Stomach (tissue), 9 donors: ENCODE results near the gene GRHL3. TPM values are rescaled to one million over a fixed set of nuclear protein-coding genes. Genes with fewer than 3 reads are reported as not detected.

Experiments
- DNase-seq, 2 donors: peaks; one replicate each; pipeline versions ENCODE4 v3.0.0 to v3.0.0-alpha.2; 2013 to 2019
- H3K27ac ChIP-seq, 5 donors: fragments of 200-600 bp in 4 of 5; sonication (generic) in 4 of 5; one replicate each; pipeline ENCODE4 v1.5.1; 2013 to 2019; ENCODE audit warnings: mild to moderate bottlenecking in 1 of 5, moderate library complexity in 1 of 5
- H3K27me3 ChIP-seq, 3 donors: fragments of 200-600 bp; sonication (generic); one replicate each; pipeline ENCODE4 v1.5.1; 2017 to 2019; ENCODE audit warnings: mixed run types in 1 of 3
- H3K36me3 ChIP-seq, 4 donors: fragments of 200-600 bp; sonication (generic); 1 replicate in 3 of 4; 2 replicates in 1 of 4; pipeline ENCODE4 v1.5.1; 2016 to 2019
- H3K4me1 ChIP-seq, 4 donors: fragments of 200-600 bp; sonication (generic); one replicate each; pipeline ENCODE4 v1.5.1; 2016 to 2019
- H3K4me3 ChIP-seq, 4 donors: fragments of 200-600 bp; sonication (generic) in 3 of 4; one replicate each; pipeline ENCODE4 v1.5.1; 2016 to 2019; ENCODE audit warnings: mild to moderate bottlenecking in 1 of 4
- H3K9me3 ChIP-seq, 4 donors: fragments of 200-600 bp; sonication (generic); one replicate each; pipeline ENCODE4 v1.5.1; 2016 to 2019
- EP300 ChIP-seq: sonication (generic); formaldehyde crosslinking; IDR thresholded peaks from one replicate; pipeline ENCODE4 v1.6.1; 2017; ENCODE audit warnings: antibody characterized with exemption
- POLR2A ChIP-seq, 4 donors: fragments of 450-650 bp; IDR thresholded peaks; one replicate each; pipeline ENCODE4 v1.6.1; 2016; ENCODE audit warnings: antibody characterized with exemption in 4 of 4, control low read depth in 2 of 4, mild to moderate bottlenecking in 1 of 4, moderate library complexity in 1 of 4
- POLR2AphosphoS5 ChIP-seq, 3 donors: sonication (generic); formaldehyde crosslinking; IDR thresholded peaks; one replicate each; pipeline ENCODE4 v1.6.1; 2016; ENCODE audit warnings: antibody characterized with exemption in 3 of 3
- WGBS, 5 donors: extraction: QIAGEN DNeasy Blood & Tissue Kit in 3 of 5; methylation state at CpG; one replicate each; pipeline versions ENCODE4 v1.1.5 to v1.1.7; 2013 to 2018; 5-methylcytosine and 5-hydroxymethylcytosine counted together
- intact Hi-C: fragments of 100-400 bp; cut with DNase I; formaldehyde crosslinking; loops from one replicate; pipeline ENCODE4 v1.15.1; 2023; ENCODE audit warnings: low total_unique reads
- polyA plus RNA-seq, 3 donors: library from polyadenylated mRNA; stranded (reverse); fragments of 200-250 nt; gene quantifications; one replicate each; pipeline ENCODE4 v1.2.3, GENCODE V29; 2013
- total RNA-seq, 5 donors: library from RNA; depleted of rRNA; stranded (reverse); fragments of >200 nt; gene quantifications; one replicate each; pipeline versions ENCODE4 v1.1.0 to v1.2.3, GENCODE V29; 2014 to 2016
- TF ChIP-seq, protein P1 (sequence below), 7 experiments: fragments of 450-650 bp in 4 of 7; fragments of 200-600 bp in 3 of 7; sonication (generic) in 3 of 7; IDR thresholded peaks; one replicate each; pipeline ENCODE4 v1.5.1; 2016 to 2019; ENCODE audit warnings: antibody characterized with exemption in 7 of 7, control low read depth in 2 of 7, mild to moderate bottlenecking in 1 of 7
- donor health status: healthy with polysubstance abuse.
- donor health status: Bipolar disorder and iron deficiency.
- donor health status: healthy.

GRHL3 gene
- total and polyA plus RNA-seq, 8 donors = 0.19 to 13.9 (median 0.67) TPM; not detected in 4

DNA sequence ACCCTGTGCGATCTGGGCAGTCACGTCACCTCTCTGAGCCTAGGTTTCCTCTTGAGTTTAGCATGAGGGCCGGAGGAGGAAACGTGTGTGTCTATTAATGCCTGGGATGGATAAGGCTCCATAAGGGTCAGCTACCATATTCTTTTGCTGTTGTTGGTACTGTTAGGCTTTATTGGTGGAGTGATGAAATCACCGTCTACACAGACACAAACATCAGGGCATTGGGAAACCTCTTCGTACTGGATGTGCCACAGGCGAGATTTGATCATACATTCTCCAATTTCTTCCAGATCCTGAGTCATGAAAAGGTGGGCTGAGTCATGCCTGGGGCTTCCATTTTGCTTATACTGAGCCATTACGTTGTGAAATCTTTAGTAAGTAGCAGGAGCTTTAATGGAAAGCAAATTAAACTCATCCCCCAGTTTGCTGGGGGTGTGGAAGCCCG lies 24.9 kb upstream of the GRHL3 start:
- peak overlapping the region in 4 of 5 donors; percentile 61 to 82 (median 72) for H3K27ac ChIP-seq
- 69 to 77% (median 72%) methylated on average over 9 of the region's 9 CpGs for WGBS, 5 donors
- peak in 1 of 2 donors; percentile 43 for DNase-seq
- H3K4me3 ChIP-seq = no peak overlapping the region
- intact Hi-C loops = no loop called here
- no peaks in the 10 kb centered on the region for H3K36me3 ChIP-seq
- no peaks in the 10 kb centered on the region for H3K27me3 ChIP-seq
- TF ChIP-seq EP300 (no peak), POLR2AphosphoS5 (IDR thresholded peaks at IDR 0.05) (peak; percentile 48 to 75 (median 70))
- H3K4me1 ChIP-seq = peaks cover 0 to 17% (median 7%) of the 10 kb centered on the region in 4 donors
- no peaks in the 10 kb centered on the region for H3K9me3 ChIP-seq

DNA sequence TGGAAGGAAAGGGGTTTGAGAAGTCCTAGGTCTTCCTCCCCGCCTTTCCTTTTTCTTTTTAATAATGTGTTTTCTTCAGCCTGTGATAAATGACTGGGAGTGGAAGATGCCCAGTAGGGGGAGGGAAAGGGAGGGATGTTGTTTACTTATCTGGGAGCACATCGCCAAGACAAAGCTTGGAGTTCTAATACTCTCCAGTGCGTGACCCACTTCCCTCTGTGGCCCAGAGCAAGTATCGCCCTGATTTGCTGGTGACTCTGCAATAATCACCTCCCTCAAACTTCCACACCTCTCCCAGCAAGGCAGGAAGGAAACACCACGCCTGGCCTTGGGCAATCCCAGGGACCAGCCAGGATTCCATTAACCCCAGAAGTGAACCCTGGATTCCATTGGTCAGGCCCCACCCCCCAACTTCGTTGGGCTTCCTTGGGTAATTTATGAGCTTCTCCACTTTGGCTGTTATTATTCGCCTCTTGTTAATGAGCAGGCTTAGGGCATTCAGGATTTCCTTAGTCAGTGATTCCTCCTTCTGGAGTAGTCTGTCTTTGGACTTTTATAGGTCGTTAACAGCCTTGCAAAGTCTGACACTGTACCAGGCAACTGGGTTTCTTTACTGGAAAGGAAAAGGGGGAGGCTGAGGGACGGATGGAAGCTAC lies 24.3 kb upstream of the GRHL3 start:
- peak overlapping the region in 4 of 5 donors; percentile 61 to 82 (median 72) for H3K27ac ChIP-seq
- peaks cover 0 to 15% (median 7%) of the 10 kb centered on the region in 4 donors for H3K4me1 ChIP-seq
- peak; percentile 40 to 63 for DNase-seq
- H3K36me3 ChIP-seq = no peaks in the 10 kb centered on the region
- no peaks in the 10 kb centered on the region for H3K27me3 ChIP-seq
- intact Hi-C loops = no loop called here
- no peaks in the 10 kb centered on the region for H3K9me3 ChIP-seq
- 32 to 44% (median 41%) methylated on average over 9 of the region's 9 CpGs for WGBS, 5 donors
- TF ChIP-seq, protein P1, sequence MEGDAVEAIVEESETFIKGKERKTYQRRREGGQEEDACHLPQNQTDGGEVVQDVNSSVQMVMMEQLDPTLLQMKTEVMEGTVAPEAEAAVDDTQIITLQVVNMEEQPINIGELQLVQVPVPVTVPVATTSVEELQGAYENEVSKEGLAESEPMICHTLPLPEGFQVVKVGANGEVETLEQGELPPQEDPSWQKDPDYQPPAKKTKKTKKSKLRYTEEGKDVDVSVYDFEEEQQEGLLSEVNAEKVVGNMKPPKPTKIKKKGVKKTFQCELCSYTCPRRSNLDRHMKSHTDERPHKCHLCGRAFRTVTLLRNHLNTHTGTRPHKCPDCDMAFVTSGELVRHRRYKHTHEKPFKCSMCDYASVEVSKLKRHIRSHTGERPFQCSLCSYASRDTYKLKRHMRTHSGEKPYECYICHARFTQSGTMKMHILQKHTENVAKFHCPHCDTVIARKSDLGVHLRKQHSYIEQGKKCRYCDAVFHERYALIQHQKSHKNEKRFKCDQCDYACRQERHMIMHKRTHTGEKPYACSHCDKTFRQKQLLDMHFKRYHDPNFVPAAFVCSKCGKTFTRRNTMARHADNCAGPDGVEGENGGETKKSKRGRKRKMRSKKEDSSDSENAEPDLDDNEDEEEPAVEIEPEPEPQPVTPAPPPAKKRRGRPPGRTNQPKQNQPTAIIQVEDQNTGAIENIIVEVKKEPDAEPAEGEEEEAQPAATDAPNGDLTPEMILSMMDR (IDR thresholded peaks at IDR 0.05) = no peak
- peak; percentile 14 to 70 (median 62) for TF ChIP-seq POLR2AphosphoS5 (IDR thresholded peaks at IDR 0.05)
- no peak overlapping the region for H3K4me3 ChIP-seq

DNA sequence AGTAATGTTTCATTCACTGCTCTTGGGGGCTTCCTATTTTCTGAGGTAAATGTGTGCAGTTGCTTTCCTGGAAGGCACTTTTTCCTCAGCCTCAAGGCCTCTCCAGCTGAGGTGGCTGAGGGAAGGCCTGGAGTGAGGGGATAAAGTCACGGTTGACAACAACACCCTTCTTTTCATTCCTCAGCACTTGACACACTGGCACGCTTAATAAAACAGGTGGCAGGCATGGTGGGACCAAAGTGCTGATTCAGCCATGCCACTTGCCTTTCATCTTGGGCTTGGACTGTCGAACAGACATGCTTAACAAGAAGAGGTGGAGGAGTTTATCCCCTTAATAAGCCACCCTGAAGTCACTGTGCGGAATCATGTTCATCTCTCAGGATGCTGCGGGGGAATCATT lies 23.6 kb upstream of the GRHL3 start:
- peak overlapping the region in 4 of 5 donors; percentile 61 to 82 (median 72) for H3K27ac ChIP-seq
- no peaks in the 10 kb centered on the region for H3K9me3 ChIP-seq
- intact Hi-C loops = no loop called here
- H3K4me1 ChIP-seq = peaks cover 0 to 10% (median 7%) of the 10 kb centered on the region in 4 donors
- no peak overlapping the region for H3K4me3 ChIP-seq
- DNase-seq = no peak
- 91 to 95% (median 93%) methylated on average over 5 of the region's 5 CpGs for WGBS, 5 donors
- no peaks in the 10 kb centered on the region for H3K36me3 ChIP-seq
- peaks cover 0 to 1% (median 0%) of the 10 kb centered on the region in 3 donors for H3K27me3 ChIP-seq
- TF ChIP-seq EP300 (no peak), POLR2AphosphoS5 (IDR thresholded peaks at IDR 0.05) (no peak), POLR2A (IDR thresholded peaks at IDR 0.05) (no peak)
- TF ChIP-seq, protein P1 (IDR thresholded peaks at IDR 0.05) = no peak

DNA sequence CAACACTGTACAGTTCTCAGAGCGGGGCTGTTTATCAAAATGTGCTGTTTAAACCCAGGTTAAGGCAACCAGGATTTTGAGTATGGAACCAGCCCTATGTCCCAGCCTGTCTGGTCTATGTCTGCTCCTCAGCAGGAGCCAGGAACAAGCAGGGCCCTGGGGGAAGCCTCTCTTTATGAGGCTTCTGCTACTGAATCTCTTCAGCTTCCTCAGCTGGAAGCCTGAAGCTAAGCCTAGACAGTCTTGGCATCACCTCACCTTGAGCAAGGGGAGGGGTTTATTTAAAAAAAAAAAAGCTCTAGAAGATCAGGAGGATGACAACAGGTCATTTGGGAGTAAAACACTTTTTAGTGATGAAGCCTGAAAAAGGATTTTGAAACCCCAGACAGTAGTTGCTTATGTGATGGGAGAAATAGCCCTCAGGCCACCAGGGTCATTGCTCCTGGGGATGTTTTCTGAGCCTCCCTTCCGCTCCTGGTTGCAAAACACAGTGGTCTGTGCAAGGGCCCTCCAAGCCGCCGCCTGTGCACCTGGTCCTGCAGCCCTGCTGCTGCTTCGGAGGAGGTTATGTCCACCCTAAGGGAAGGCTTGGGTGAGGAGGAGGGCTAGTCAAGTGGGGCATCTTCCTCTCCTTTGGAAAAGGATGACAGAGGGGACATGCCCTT lies 21.8 kb upstream of the GRHL3 start:
- no peak overlapping the region for H3K27ac ChIP-seq
- peaks cover 0 to 10% (median 7%) of the 10 kb centered on the region in 4 donors for H3K4me1 ChIP-seq
- no peak for DNase-seq
- no peak overlapping the region for H3K4me3 ChIP-seq
- intact Hi-C loops = no loop called here
- H3K9me3 ChIP-seq = no peaks in the 10 kb centered on the region
- 86 to 93% (median 88%) methylated on average over 5 of the region's 5 CpGs for WGBS, 5 donors
- peaks cover 0 to 7% (median 0%) of the 10 kb centered on the region in 3 donors for H3K27me3 ChIP-seq
- H3K36me3 ChIP-seq = no peaks in the 10 kb centered on the region
- TF ChIP-seq, protein P1 (IDR thresholded peaks at IDR 0.05) = no peak
- TF ChIP-seq EP300 (no peak), POLR2A (IDR thresholded peaks at IDR 0.05) (no peak), POLR2AphosphoS5 (IDR thresholded peaks at IDR 0.05) (no peak)
